GM19397 (cell line): Measurements from ENCODE around the gene SCFD2.
"Not testable (repeated sequence)": the region's sequence is repeated elsewhere in the genome, so short reads cannot be mapped to it uniquely, and the experiment has no call there.

Experiments
- ATAC-seq: cut with Tn5 transposase; IDR thresholded peaks from one replicate; pipeline ENCODE4 v1.9.1; 2021; ENCODE audit warnings: mild to moderate bottlenecking, moderate library complexity; ENCODE audit not compliant: unreplicated experiment

SCFD2 gene

GRCh38 chr4:53150631-53151488 lies 215.0 kb downstream of the SCFD2 start:
- no peak for ATAC-seq

GRCh38 chr4:53147711-53148110 lies 218.2 kb downstream of the SCFD2 start:
- ATAC-seq = no peak

DNA sequence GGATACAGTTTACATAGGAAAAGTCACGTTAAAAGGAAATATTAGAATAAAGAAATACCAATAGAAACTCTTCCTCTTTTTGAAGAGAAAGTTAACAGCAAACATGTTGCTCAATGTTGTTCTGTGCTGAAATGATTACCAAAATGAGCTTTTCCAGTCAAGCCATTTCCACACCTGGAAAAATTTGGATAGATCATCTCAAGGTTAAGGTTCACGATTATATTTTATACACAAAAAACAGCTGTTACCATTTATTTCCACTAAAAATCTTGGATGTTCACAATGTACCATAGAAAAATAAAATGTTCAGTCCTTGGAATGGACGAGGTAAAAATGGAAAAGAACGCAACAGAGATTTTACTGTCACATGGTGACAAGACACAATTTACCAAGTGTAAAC lies 218.7 kb downstream of the SCFD2 start:
- no peak for ATAC-seq

- no peak for ATAC-seq
These were observed 224.6 kb downstream of the SCFD2 start for GRCh38 chr4:53141308-53141707.

- not testable (repeated sequence) for ATAC-seq
These were observed 226.6 kb downstream of the SCFD2 start for GRCh38 chr4:53139256-53139655.

DNA sequence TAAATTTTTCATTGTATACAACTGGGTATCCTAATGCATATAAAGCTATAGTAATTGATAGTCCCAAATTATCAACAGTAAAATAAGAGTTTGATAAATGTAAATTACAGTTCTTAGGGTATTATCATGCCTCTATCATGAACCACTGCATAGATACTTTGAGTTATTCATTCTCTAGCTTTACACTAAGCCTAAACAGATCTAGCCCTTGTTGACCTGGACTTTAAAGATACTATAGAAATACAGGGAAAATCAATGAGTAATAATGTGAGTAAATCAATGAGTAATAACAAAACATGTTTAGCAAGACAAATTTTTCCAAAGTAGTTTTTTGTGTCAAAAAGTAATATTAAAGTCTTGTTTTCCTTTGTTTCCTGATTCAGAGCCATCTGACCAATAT lies 228.4 kb downstream of the SCFD2 start:
- ATAC-seq = no peak

DNA sequence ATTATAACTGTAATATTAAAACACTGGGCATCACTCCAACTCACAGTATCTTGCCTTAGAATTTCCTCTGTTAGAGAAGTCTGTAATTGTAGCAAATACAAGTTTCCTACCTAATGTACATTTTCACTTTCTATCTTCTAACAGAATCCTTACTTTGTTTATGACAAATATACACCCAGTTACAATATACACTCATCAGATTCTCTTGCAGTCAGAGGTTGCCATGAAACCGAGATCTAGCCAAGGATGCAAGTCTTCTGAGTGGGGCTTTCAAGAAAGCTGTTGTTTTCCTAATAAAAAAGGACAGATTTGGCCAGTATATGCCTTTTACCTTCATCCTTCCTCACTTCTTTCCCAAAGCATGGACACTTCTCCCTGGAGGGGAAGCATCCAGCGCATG lies 228.9 kb downstream of the SCFD2 start:
- ATAC-seq = no peak

DNA sequence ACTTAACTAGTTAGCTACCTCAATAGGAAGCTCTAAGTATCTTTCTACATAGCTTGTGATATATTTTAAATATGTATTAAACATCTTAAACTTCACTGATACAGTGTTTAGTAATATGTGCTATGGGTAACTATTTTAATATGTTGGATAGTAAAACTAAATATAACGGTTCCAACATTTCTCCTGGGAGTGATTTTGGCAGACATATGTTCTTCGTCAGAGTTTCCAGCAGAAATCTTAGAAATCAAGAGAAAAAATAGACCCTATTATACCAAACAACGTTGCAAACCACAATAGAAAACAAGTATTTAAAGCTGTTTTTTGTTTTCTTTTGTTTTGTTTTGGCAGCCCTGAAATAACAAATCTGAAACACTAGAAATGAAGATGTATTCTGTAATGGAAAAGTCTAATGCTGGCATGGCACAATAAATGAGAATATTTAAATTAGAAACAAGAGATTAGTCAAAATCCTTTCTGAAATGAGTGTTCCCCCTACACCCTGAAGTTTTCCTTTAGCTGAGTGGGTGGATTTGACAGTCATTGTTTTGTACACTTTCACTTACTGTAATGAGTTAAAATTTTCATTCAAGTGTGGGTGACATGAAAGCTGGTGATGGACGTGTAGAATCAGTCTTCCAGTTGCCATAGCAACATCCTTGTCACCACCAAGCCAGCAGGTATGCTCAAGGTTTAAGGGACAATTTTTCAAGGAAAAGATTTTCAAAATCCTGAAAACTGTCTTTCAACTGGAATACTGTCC lies 233.5 kb downstream of the SCFD2 start:
- no peak for ATAC-seq

- ATAC-seq = no peak
These were observed 234.3 kb downstream of the SCFD2 start for GRCh38 chr4:53131562-53131925.

DNA sequence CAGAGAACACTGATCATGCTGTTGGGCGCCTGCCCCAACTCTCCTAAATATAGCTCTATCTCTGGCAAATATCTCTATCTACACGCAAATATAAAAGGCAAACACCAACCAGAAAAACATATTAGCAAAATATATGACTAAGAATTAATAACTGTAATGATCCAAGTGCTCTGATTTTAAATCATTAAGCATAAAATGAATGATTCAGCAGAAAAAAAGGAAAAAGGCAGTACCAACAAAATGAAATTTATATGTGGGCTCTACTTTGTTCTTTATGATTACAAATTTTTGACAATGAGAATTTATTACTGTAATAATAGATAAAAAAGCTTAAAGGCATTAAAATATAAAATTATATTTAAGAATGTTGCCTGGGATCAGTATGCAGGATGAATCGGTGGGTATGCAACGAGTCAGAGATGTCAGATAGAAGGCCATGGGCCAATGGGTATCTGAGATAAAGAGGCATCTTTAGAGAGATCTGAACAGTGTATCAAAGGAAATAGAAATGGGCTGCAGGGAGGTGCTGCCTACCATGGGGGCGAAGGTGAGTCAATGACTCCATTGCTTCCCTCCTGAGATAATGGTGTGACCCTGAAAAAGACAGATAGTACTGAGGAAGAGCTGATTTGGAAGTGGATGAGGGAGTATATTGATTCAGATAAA lies 234.8 kb downstream of the SCFD2 start:
- ATAC-seq = no peak

DNA sequence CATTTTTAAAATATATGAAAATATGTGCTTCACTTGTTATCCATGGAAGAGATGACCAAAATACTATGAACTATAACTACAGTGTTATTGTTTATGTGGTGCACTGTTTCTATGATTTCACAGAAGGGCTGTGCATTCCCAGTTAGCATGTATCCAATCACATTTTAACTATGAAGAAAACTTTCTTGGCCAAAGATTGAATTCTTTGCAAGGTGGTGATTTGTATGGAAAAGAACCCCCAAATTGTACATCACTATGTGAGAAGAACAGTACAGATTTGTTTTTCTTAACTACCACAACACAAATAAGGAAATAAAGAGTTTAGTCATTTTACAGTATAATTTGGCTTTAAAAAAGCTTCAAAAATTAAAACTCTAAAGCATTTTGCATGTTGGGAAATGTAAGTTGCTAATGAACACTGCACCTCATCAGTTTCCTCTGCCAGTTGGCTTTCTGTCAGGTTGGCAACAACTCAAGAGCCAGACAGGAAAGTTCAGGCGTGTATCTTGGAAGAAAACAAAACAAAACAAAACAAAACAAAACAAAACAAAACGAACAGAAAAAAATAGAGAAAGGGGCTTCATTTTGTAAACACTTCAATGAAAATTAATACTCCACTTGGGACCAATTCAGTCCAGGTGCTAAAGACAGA lies 237.0 kb downstream of the SCFD2 start:
- ATAC-seq = no peak

DNA sequence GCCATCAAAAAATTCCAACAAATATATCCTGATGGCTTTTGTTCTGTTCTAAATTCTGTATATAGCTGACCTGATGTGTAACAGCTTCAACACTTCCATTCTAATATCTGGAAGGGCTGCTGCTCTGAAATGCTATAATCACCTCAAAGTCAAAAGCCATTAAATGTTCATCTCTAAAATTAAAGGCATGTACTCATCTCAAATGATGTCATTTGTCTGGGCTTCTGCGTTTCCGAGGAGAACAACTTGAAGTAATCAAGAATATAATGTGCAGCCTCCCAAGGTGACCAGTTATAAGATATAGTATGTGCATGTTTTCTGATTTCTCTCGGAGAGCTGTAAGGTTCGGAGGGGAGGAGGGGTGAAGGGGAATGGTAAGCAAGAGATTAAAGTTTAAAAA lies 237.6 kb downstream of the SCFD2 start:
- no peak for ATAC-seq

DNA sequence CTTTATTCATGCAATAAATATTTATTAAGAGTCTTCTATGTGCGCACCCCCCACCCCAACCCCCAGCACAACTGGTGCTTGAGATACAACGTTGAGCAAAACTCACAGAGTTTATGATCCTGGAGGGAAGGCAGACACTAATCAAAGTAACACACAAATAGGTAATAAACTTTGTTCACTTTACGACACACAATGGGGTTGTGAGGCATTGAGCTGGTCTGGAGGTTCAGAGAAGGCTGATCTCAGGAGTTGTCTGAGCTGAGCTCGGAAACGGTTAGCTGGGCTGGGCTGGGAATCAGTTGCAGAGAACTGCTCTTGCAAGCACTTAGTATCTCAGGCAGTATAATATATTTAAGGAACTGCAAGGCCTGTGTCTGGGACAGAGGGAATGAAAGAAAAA lies 238.5 kb downstream of the SCFD2 start:
- no peak for ATAC-seq

DNA sequence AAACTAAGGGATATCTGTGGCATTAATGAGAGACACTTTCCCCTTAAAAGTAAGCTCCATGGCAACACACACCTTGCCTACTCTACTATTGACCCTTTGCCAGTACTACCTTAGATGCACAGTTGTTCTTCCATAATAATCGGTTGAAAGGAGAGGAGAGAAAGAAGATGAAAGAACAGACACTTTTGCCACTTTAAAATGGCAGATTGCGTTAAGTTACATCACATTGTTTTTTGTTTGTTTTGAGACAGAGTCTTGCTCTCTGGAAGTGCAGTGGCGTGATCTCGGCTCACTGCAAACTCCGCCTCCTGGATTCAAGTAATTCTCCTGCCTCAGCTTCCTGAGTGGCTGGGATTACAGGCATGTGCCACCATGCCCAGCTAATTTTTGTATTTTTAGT lies 239.8 kb downstream of the SCFD2 start:
- no peak for ATAC-seq

DNA sequence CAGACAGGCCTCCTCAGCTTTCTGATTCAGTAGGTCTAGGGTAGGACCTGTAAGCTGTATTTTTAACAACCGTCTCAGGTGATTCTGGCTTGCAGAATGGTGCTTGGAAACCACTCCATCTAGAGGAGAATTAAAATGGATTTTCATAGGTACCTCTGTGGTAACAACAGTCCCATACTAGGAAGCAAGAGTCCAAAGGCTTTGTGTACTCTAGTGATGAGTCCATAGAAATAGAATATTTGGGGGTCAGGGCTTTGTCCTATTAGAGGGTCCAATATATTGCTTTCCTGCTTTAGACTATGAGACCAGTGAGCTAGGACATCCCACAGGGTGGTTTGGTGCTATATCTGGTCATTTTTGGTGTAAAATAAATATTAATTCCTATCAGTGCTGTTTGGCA lies 242.0 kb downstream of the SCFD2 start:
- ATAC-seq = no peak

GRCh38 chr4:53123171-53123570 lies 242.7 kb downstream of the SCFD2 start:
- no peak for ATAC-seq

GRCh38 chr4:53122280-53123116 lies 243.4 kb downstream of the SCFD2 start:
- ATAC-seq = no peak

- no peak for ATAC-seq
These were observed 244.5 kb downstream of the SCFD2 start for GRCh38 chr4:53121264-53121865.

DNA sequence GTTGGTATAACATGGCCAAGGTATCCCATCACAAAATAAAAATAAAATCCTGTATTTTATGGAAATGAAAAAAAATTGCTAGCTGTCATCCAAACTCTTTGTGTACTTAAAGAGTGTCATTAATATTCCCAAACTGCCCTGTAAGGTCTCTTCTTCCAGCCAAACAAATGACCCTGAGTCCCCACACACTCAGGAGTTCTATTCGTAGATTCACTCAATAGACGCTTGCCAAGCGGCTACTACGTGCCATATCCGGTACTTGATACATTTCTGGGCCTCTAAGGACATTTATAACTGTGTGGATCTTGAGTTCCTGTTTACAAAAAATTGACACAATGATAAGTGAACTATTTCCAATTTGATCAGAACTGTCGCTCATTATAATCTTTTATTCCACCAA lies 245.1 kb downstream of the SCFD2 start:
- ATAC-seq = no peak

- ATAC-seq = no peak
These were observed 246.2 kb downstream of the SCFD2 start for GRCh38 chr4:53119680-53120079.
